Endothelial cell of umbilical vein (primary cell): Measurements from ENCODE around the gene TAS1R2.

Experiments
- EZH2 ChIP-seq: IDR thresholded peaks from 2 replicates; pipeline ENCODE4 v1.6.1; 2012; ENCODE audit warnings: borderline replicate concordance, low read depth, mild to moderate bottlenecking, moderate library complexity, low read length, inconsistent platforms; ENCODE audit not compliant: severe bottlenecking
- GATA2 ChIP-seq: IDR thresholded peaks from 2 replicates; pipeline ENCODE4 v1.7.0; 2011; ENCODE audit warnings: low read depth, mild to moderate bottlenecking, moderate library complexity, mixed read lengths, low read length; ENCODE audit not compliant: insufficient read length, insufficient read depth
- MYC ChIP-seq: IDR thresholded peaks from one replicate; pipeline ENCODE4 v1.6.1; 2011; ENCODE audit warnings: mild to moderate bottlenecking, low read depth, low read length
- POLR2A ChIP-seq: IDR thresholded peaks from 2 replicates; pipeline ENCODE4 v1.6.1; 2012; ENCODE audit warnings: low read depth, mild to moderate bottlenecking, control low read depth, low read length
- POLR2AphosphoS5 ChIP-seq: IDR thresholded peaks from 2 replicates; pipeline ENCODE4 v1.6.1; 2012; ENCODE audit warnings: low read depth, mild to moderate bottlenecking, control low read depth, low read length, moderate library complexity; ENCODE audit not compliant: insufficient read depth
- TF ChIP-seq, protein P1 (sequence below), 2 donors: IDR thresholded peaks; 1 replicate in 1 of 2; 2 replicates in 1 of 2; pipeline ENCODE4 v1.5.1; 2011; ENCODE audit warnings: low read length in 2 of 2, mild to moderate bottlenecking in 2 of 2, moderate library complexity in 2 of 2, control low read depth in 1 of 2, inconsistent platforms in 1 of 2, low read depth in 1 of 2; ENCODE audit not compliant: insufficient read depth in 1 of 2; ENCODE audit errors: extremely low read depth in 1 of 2
- TF ChIP-seq, protein P2 (sequence below): IDR thresholded peaks from 2 replicates; pipeline ENCODE4 v1.6.1; 2011; ENCODE audit not compliant: insufficient read depth, insufficient read length

DNA sequence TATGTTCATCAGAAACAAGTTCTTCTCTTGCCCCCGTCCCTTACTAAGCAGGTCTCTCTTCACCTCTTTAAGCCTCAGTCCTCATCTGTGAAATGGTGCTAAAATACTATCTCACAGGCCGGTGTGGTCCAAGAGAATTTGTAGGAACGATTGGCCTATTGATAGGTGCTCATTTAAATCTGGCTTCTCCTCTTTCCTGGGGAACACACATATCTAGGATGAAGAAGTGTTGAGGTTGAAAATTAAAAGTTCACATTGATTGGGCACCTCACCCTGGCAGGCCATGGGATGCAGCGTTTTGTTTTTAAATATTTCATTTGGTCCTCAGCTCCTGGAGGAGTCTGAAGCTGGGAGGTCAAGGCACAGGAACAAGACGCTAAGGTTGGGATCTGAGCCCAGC is 8.9 kb upstream of the TAS1R2 start:
- TF ChIP-seq, protein P1, sequence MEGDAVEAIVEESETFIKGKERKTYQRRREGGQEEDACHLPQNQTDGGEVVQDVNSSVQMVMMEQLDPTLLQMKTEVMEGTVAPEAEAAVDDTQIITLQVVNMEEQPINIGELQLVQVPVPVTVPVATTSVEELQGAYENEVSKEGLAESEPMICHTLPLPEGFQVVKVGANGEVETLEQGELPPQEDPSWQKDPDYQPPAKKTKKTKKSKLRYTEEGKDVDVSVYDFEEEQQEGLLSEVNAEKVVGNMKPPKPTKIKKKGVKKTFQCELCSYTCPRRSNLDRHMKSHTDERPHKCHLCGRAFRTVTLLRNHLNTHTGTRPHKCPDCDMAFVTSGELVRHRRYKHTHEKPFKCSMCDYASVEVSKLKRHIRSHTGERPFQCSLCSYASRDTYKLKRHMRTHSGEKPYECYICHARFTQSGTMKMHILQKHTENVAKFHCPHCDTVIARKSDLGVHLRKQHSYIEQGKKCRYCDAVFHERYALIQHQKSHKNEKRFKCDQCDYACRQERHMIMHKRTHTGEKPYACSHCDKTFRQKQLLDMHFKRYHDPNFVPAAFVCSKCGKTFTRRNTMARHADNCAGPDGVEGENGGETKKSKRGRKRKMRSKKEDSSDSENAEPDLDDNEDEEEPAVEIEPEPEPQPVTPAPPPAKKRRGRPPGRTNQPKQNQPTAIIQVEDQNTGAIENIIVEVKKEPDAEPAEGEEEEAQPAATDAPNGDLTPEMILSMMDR (IDR thresholded peaks at IDR 0.05; ENCODE audit: extremely low read depth in 1 of 2, insufficient read depth in 1 of 2, low read depth in 1 of 2, low read length in 2 of 2): no peak
- TF ChIP-seq POLR2A: no peak
- TF ChIP-seq MYC: no peak
- TF ChIP-seq, protein P2, sequence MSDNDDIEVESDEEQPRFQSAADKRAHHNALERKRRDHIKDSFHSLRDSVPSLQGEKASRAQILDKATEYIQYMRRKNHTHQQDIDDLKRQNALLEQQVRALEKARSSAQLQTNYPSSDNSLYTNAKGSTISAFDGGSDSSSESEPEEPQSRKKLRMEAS: no peak
- no peak for TF ChIP-seq POLR2AphosphoS5
- TF ChIP-seq EZH2: no peak
- TF ChIP-seq GATA2: no peak
